Adrenal gland (tissue), 12 donors: ENCODE data around the gene C20orf144. TPM values are rescaled to one million over a fixed set of nuclear protein-coding genes. Genes with fewer than 3 reads are reported as not detected.

Experiments
- DNase-seq, 7 donors: peaks; one replicate each; pipeline ENCODE4 v3.0.0-alpha.2; 2019 to 2020
- H3K27ac ChIP-seq, 5 donors: fragments of 200-600 bp; sonication (generic) in 4 of 5; 1 replicate in 3 of 5; 2 replicates in 2 of 5; pipeline versions ENCODE4 v1.5.1 to v1.8.0; 2016 to 2020; ENCODE audit warnings: mild to moderate bottlenecking in 1 of 5
- H3K27me3 ChIP-seq: fragments of 200-600 bp; 2 replicates; pipeline ENCODE4 v1.8.0; 2021
- H3K36me3 ChIP-seq, 2 donors: fragments of 200-600 bp; replicated peaks in 1 of 2; 1 replicate in 1 of 2; 2 replicates in 1 of 2; pipeline versions ENCODE4 v1.5.1 to v1.8.0; 2018 to 2022
- H3K4me1 ChIP-seq, 2 donors: fragments of 200-600 bp; replicated peaks in 1 of 2; 1 replicate in 1 of 2; 2 replicates in 1 of 2; pipeline versions ENCODE4 v1.5.1 to v1.8.0; 2018 to 2021
- H3K4me3 ChIP-seq, 4 donors: fragments of 200-600 bp; sonication (generic) in 3 of 4; one replicate each; pipeline ENCODE4 v1.5.1; 2016 to 2018
- H3K9me3 ChIP-seq, 3 donors: fragments of 200-600 bp; sonication (generic) in 1 of 3; replicated peaks in 1 of 3; 1 replicate in 2 of 3; 2 replicates in 1 of 3; pipeline versions ENCODE4 v1.5.1 to v1.8.0; 2016 to 2021
- CTCF ChIP-seq, 6 experiments: fragments of 450-650 bp in 4 of 6; fragments of 200-600 bp in 2 of 6; sonication (generic) in 1 of 6; IDR thresholded peaks; 1 replicate in 5 of 6; 2 replicates in 1 of 6; pipeline versions ENCODE4 v1.5.1 to v1.8.0; 2016 to 2021; ENCODE audit warnings: antibody characterized with exemption in 6 of 6, mild to moderate bottlenecking in 2 of 6, moderate library complexity in 1 of 6
- POLR2A ChIP-seq, 2 donors: fragments of 450-650 bp; IDR thresholded peaks; one replicate each; pipeline ENCODE4 v1.6.1; 2017; ENCODE audit warnings: antibody characterized with exemption in 2 of 2, mild to moderate bottlenecking in 2 of 2, moderate library complexity in 1 of 2
- WGBS, 4 donors: extraction: QIAGEN DNeasy Blood & Tissue Kit in 2 of 4; methylation state at CpG; one replicate each; pipeline versions ENCODE4 v1.1.5 to v1.1.7; 2013 to 2017; 5-methylcytosine and 5-hydroxymethylcytosine counted together
- intact Hi-C, 2 donors: fragments of 100-400 bp; cut with DNase I; formaldehyde crosslinking; loops; one replicate each; pipeline versions ENCODE4 v1.14.1 to v1.15.0; 2022 to 2023
- polyA plus RNA-seq, 3 donors: library from polyadenylated mRNA; stranded (reverse); fragments of 200-250 nt in 2 of 3; fragments of 350-450 nt in 1 of 3; fragmentation: Illumina TruSeq in 1 of 3; extraction: RNeasy Lipid Tissue Mini Kit (QIAGEN cat#74804) in 1 of 3; gene quantifications; one replicate each; pipeline ENCODE4 v1.2.3, GENCODE V29; 2013 to 2014
- total RNA-seq, 9 donors: library from RNA; depleted of rRNA in 4 of 9; stranded (reverse); fragments of >200 nt in 4 of 9; fragments of 120-200 nt in 1 of 9; fragmentation: NEBNext Ultra II Directional in 1 of 9; extraction: Animal tissue kit (Norgen Biotek cat#: 25700) in 1 of 9; gene quantifications; one replicate each; pipeline versions ENCODE4 v1.1.0 to v1.2.4, GENCODE V29; 2013 to 2023
- donor health status: healthy with polysubstance abuse.
- donor health status: Bipolar disorder and iron deficiency.
- donor health status: DM: yes; HTN: yes; CAD: no.
- donor health status: DM: no; HTN: no; CAD: no.
- donor health status: DM: no; HTN: no; CAD: no.
- donor health status: DM: yes; HTN: yes; CAD: no.

C20orf144 gene
- total and polyA plus RNA-seq, 12 donors = 0.06 to 0.32 (median 0.14) TPM; not detected in 7

GRCh38 chr20:33650753-33651561, 11.2 kb upstream of the C20orf144 start:
- WGBS, 4 donors = 69 to 80% (median 73%) methylated on average over 8 to 10 of the region's 10 CpGs
- no peaks in the 10 kb centered on the region for H3K36me3 ChIP-seq
- DNase-seq = peak in 2 of 7 donors; percentile 16 to 25
- TF ChIP-seq CTCF (IDR thresholded peaks at IDR 0.05) (no peak), POLR2A (IDR thresholded peaks at IDR 0.05) (no peak)
- H3K4me1 ChIP-seq = peaks cover 0 to 14% of the 10 kb centered on the region in 2 donors
- no peak overlapping the region for H3K27ac ChIP-seq
- no peaks in the 10 kb centered on the region for H3K9me3 ChIP-seq
- no peak overlapping the region for H3K4me3 ChIP-seq
- intact Hi-C loops = no loop called here
- no peaks in the 10 kb centered on the region for H3K27me3 ChIP-seq

GRCh38 chr20:33651562-33652048, 10.5 kb upstream of the C20orf144 start:
- Histone ChIP-seq H3K27ac (no peak overlapping the region), H3K4me3 (no peak overlapping the region), H3K9me3 (no peaks in the 10 kb centered on the region), H3K27me3 (no peaks in the 10 kb centered on the region), H3K4me1 (peaks cover 0 to 14% of the 10 kb centered on the region in 2 donors), H3K36me3 (no peaks in the 10 kb centered on the region)
- TF ChIP-seq CTCF (IDR thresholded peaks at IDR 0.05) = no peak
- TF ChIP-seq POLR2A (IDR thresholded peaks at IDR 0.05) = no peak
- intact Hi-C loops = no loop called here
- peak in 3 of 7 donors; percentile 18 to 54 (median 26) for DNase-seq
- 68 to 73% (median 72%) methylated on average over 13 of the region's 13 CpGs for WGBS, 4 donors

GRCh38 chr20:33653218-33653899, 8.8 kb upstream of the C20orf144 start:
- Histone ChIP-seq H3K4me3 (no peak overlapping the region), H3K36me3 (peaks cover 0 to 15% of the 10 kb centered on the region in 2 donors), H3K9me3 (no peaks in the 10 kb centered on the region), H3K27me3 (no peaks in the 10 kb centered on the region), H3K4me1 (peaks cover 0 to 14% of the 10 kb centered on the region in 2 donors), H3K27ac (no peak overlapping the region)
- intact Hi-C loops = no loop called here
- peak; percentile 58 to 85 (median 80) for TF ChIP-seq CTCF (IDR thresholded peaks at IDR 0.05)
- no peak for TF ChIP-seq POLR2A (IDR thresholded peaks at IDR 0.05)
- WGBS, 4 donors = 31 to 44% (median 40%) methylated on average over 12 to 16 of the region's 16 CpGs
- peak; percentile 60 to 86 (median 68) for DNase-seq

GRCh38 chr20:33653900-33654596, 8.1 kb upstream of the C20orf144 start:
- Histone ChIP-seq H3K27me3 (no peaks in the 10 kb centered on the region), H3K27ac (no peak overlapping the region), H3K9me3 (no peaks in the 10 kb centered on the region), H3K36me3 (peaks cover 0 to 22% of the 10 kb centered on the region in 2 donors), H3K4me1 (peaks cover 0 to 14% of the 10 kb centered on the region in 2 donors), H3K4me3 (no peak overlapping the region)
- 61 to 71% (median 64%) methylated on average over 9 to 11 of the region's 11 CpGs for WGBS, 4 donors
- peak in 5 of 7 donors; percentile 42 to 83 (median 58) for DNase-seq
- intact Hi-C loops = no loop called here
- TF ChIP-seq POLR2A (IDR thresholded peaks at IDR 0.05) (no peak), CTCF (IDR thresholded peaks at IDR 0.05) (no peak)
